IPS DF 6.9 (cell line): Measurements from ENCODE around the gene RNASE9.
"Not testable (repeated sequence)": the region's sequence is repeated elsewhere in the genome, so short reads cannot be mapped to it uniquely, and the experiment has no call there.

ENCODE experiments used
- DNase-seq: peaks from one replicate; pipeline ENCODE4 v3.0.0-alpha.2; 2013; ENCODE audit warnings: low read depth, low spot score
- H3K27ac ChIP-seq: one replicate; pipeline ENCODE4 v1.5.1; 2013; ENCODE audit warnings: low read length, control low read depth
- H3K27me3 ChIP-seq: 2 replicates; pipeline ENCODE4 v1.6.1; 2013; ENCODE audit warnings: mild to moderate bottlenecking, low read length; ENCODE audit not compliant: control insufficient read depth, insufficient read depth
- H3K36me3 ChIP-seq: 2 replicates; pipeline ENCODE4 v1.6.1; 2013; ENCODE audit warnings: low read length; ENCODE audit not compliant: control insufficient read depth, insufficient read depth
- H3K4me1 ChIP-seq: 2 replicates; pipeline ENCODE4 v1.6.1; 2013; ENCODE audit warnings: low read length; ENCODE audit not compliant: control insufficient read depth, insufficient read depth
- H3K4me3 ChIP-seq: 2 replicates; pipeline ENCODE4 v1.5.1; 2013; ENCODE audit warnings: mild to moderate bottlenecking, low read length
- H3K9me3 ChIP-seq: 2 replicates; pipeline ENCODE4 v1.6.1; 2013; ENCODE audit warnings: low read length, inconsistent platforms; ENCODE audit not compliant: control insufficient read depth, insufficient read depth
- WGBS: extraction: QIAGEN DNeasy Blood & Tissue Kit; methylation state at CpG from one replicate; pipeline ENCODE4 v1.1.7; 2013; ENCODE audit warnings: mixed read lengths, missing lambda C conversion rate; ENCODE audit not compliant: insufficient read length, insufficient coverage; 5-methylcytosine and 5-hydroxymethylcytosine counted together

RNASE9 gene

DNA sequence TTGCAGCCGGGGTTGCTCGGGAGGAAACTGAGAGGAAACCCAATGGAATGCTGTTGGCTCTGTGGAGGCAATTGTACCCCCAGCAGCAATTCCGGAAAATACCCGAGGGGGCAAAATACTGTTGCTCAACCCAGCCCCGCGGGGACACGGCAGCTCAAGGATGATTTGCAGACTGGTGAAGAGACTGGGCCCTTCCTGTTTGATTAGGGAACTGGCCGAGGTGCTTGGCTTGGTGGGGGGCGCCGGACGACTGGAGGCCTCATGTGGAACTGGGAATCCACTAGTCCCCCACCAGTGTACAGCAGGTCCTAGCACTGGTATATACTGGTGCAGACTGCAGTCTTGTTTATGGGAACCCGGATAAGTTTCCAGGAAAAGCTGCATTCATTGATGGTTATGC lies 40.7 kb upstream of the RNASE9 start:
- Histone ChIP-seq H3K4me1 (no peaks in the 10 kb centered on the region), H3K27me3 (no peaks in the 10 kb centered on the region), H3K27ac (no peak overlapping the region), H3K4me3 (no peak overlapping the region), H3K36me3 (no peaks in the 10 kb centered on the region), H3K9me3 (no peaks in the 10 kb centered on the region)
- no CpG with 5 or more reads among the region's 12 CpGs for WGBS
- DNase-seq: no peak

DNA sequence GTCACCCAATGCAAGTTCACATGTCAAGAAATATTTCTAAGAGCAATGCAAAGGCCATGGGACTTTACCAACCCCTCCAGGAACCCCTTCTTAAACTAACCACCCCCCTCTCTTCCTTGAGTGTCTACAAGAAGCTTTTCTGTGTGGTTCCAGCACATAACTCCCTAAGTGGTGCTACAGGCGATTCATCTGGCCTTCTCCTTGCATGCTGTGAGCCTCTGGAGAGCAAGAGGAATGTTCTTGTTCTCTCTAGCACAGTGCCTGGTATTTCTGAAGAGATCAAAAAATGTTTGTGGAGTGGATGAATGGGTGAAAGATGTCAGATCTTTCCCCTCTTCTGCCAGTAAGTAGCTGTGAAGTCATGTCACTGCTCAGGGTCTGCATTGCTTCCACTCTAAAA lies 36.3 kb upstream of the RNASE9 start:
- no CpG with 5 or more reads among the region's 1 CpG for WGBS

DNA sequence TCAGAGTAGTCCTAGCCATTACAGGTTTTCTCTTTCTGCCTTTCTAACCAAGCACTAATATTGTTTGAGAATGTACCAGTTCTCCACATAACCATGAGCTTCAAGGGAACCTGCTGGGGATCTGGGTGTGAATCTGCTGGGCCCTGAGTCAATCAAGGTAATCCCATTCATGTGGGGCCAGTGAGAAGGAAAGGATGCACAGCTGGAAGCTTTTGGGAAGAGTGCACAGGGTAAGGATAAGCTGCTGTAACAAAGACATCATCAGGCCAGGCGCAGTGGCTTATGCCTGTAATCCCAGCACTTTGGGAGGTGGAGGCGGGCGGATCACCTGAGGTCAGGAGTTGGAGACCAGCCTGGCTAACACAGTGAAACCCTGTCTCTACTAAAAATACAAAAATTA lies 34.9 kb upstream of the RNASE9 start:
- not testable (repeated sequence) for DNase-seq, H3K9me3 ChIP-seq, H3K4me1 ChIP-seq, H3K4me3 ChIP-seq, H3K27ac ChIP-seq, H3K36me3 ChIP-seq, H3K27me3 ChIP-seq
- WGBS: no CpG with 5 or more reads among the region's 3 CpGs

More for the DNA sequence above, 36.3 kb upstream of the RNASE9 start:
- no peak overlapping the region for H3K4me3 ChIP-seq
- no peak for DNase-seq
- H3K36me3 ChIP-seq: no peaks in the 10 kb centered on the region
- H3K9me3 ChIP-seq: no peaks in the 10 kb centered on the region
- no peaks in the 10 kb centered on the region for H3K4me1 ChIP-seq
- H3K27me3 ChIP-seq: no peaks in the 10 kb centered on the region
- H3K27ac ChIP-seq: no peak overlapping the region

DNA sequence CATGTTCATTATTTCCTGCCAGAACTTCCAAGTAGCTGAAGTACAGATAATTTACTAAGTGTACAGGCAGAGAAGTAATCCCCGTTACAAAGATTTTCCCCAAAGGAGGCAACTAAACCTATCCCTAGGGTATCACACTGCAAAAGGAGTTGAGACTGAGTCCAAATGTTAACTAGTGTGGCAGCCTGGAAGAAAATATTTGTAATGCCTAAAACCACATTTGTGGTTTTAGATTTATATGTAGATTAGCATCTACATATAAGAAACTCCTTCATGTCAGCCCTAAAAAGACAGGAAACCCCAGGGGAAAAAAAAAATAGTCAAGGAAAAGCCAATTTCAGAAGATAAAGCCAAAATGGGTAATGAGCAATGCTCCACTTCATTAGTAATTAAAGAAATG lies 31.7 kb upstream of the RNASE9 start:
- H3K4me3 ChIP-seq: no peak overlapping the region
- no peaks in the 10 kb centered on the region for H3K9me3 ChIP-seq
- H3K4me1 ChIP-seq: no peaks in the 10 kb centered on the region
- no peak for DNase-seq
- H3K27me3 ChIP-seq: no peaks in the 10 kb centered on the region
- no peaks in the 10 kb centered on the region for H3K36me3 ChIP-seq
- no CpG with 5 or more reads among the region's 1 CpG for WGBS
- H3K27ac ChIP-seq: no peak overlapping the region

DNA sequence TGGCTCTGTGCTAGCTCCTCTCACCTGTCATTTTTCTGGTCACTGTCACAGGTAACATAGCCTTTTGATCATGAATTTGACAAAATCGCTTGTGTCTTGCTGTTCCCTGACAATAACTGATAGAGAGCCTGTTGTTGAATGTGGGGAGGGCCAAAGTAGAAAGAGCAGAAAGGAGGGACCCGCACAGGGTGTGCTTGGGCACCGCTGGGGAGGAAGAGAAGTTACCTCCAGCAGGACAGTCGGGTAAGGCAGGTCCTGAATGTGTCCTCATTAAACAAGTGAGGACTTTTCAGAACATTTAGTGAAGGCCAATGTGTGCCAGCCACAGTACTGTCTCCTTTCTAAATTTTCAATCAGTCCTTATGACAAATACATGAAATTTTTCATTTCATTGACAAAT lies 30.4 kb upstream of the RNASE9 start, which contains the start of gene RNASE12:
TSS of gene RNASE12 (minus strand) at position 142 of the 400 bp plus-strand sequence. CDS start 653 bp downstream, outside the sequence.
- no peaks in the 10 kb centered on the region for H3K9me3 ChIP-seq
- WGBS: no CpG with 5 or more reads among the region's 4 CpGs
- H3K36me3 ChIP-seq: no peaks in the 10 kb centered on the region
- no peaks in the 10 kb centered on the region for H3K4me1 ChIP-seq
- no peak for DNase-seq
- no peak within 1 kb of the TSS for H3K4me3 ChIP-seq
- H3K27ac ChIP-seq: no peak within 1 kb of the TSS
- no peaks in the 10 kb centered on the region for H3K27me3 ChIP-seq

DNA sequence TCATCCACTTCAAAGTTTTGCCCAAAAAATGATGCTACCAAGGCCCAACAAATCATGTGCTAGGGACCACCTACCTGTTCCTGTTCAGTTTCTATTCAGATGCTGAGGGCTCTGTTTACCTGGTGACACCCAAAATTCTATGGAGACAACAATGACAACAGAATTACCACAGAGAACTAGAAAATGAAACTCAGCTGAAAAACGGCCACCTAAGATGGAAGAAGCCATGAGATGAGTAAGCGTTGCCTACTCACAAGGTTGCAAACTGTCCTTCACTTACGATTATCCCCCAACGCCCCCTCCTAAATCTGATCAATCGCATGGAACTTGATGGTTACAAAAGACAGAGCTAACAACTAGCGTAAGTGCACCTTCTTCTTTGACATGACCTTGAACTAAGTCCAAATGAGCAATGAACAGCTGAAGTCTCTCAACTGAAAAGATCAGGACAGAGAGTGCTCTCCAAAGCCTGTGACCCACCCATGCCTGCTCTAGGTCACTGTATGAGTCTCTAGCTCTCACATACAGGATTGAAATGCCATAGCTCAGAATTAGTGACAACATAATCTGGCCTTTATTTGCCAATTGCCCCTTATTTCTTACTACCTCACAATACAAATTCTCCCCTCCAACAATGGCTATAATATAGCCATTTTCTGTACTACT lies 26.8 kb upstream of the RNASE9 start, which contains the start of gene RNASE11:
TSS of gene RNASE11 (minus strand) at position 513 of the 666 bp plus-strand sequence.
- no peak for DNase-seq
- Histone ChIP-seq H3K27me3 (no peaks in the 10 kb centered on the region), H3K4me3 (no peak within 1 kb of the TSS), H3K27ac (no peak within 1 kb of the TSS), H3K4me1 (peaks cover 2% of the 10 kb centered on the region), H3K36me3 (no peaks in the 10 kb centered on the region), H3K9me3 (no peaks in the 10 kb centered on the region)
- WGBS: no CpG with 5 or more reads among the region's 6 CpGs

DNA sequence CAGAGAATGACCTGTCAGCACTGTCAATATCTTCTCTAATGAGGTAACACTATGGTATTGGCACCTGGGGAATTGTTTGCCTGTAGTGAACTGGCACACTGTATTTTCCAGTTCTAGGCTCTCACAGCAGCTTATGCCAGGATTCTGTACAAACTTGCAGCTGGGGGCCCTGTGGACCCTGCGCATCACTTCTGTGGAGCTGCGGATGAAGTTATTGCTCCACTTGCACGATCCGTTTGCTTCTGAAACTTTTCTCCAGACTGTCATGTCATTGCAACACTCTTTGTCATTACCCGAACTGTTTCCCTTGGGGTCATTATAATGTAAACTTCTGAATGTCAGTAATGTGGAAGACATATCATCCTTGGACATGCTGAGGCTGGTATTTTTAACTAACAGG lies 23.1 kb upstream of the RNASE9 start:
- Histone ChIP-seq H3K9me3 (no peaks in the 10 kb centered on the region), H3K27ac (no peak overlapping the region), H3K36me3 (no peaks in the 10 kb centered on the region), H3K27me3 (no peaks in the 10 kb centered on the region), H3K4me3 (no peak overlapping the region), H3K4me1 (peaks cover 5% of the 10 kb centered on the region)
- WGBS: no CpG with 5 or more reads among the region's 5 CpGs
- DNase-seq: no peak

DNA sequence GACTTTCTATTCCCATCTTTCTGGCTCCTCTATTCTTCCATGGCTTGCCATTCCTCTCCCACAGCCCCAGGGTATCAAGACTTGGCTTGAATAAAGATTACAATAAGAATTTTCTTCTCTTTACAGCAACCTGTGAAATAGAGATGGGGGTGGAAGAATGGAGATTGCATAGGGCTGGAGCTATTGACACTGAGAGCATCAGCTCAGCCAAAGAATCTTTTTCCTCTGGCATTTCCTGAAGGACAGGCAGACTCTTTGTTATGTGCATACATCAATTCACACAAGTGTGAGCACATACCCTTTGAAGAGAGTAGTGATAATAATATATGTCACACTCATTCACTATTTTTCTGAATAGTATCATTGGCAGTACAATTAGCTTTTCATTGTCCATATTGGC lies 22.3 kb upstream of the RNASE9 start:
- Histone ChIP-seq H3K36me3 (no peaks in the 10 kb centered on the region), H3K9me3 (no peaks in the 10 kb centered on the region), H3K4me1 (peaks cover 8% of the 10 kb centered on the region), H3K27ac (no peak overlapping the region), H3K4me3 (no peak overlapping the region), H3K27me3 (no peaks in the 10 kb centered on the region)
- DNase-seq: no peak

DNA sequence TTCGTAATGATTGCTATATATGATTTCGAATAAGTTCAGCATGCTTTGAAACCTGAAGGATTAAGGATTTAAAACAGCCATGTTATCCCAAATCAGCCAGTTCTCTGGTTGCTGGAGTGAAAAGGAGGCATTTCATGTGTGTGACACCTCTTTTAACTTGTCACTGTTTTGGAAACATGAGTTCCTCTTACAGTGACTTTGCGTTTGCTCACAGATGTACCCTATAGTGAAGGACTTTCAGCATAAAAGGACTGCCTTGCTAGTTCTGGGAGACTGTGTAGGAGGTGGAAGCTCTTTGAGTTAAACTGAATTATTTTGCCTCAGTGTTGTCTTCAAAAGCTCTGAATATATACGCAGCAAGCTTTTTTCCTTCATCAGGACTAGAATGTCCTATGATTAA lies 19.4 kb upstream of the RNASE9 start:
- DNase-seq: no peak
- Histone ChIP-seq H3K36me3 (no peaks in the 10 kb centered on the region), H3K9me3 (no peaks in the 10 kb centered on the region), H3K4me1 (peaks cover 8% of the 10 kb centered on the region), H3K4me3 (no peak overlapping the region), H3K27ac (no peak overlapping the region), H3K27me3 (no peaks in the 10 kb centered on the region)
- no CpG with 5 or more reads among the region's 4 CpGs for WGBS

DNA sequence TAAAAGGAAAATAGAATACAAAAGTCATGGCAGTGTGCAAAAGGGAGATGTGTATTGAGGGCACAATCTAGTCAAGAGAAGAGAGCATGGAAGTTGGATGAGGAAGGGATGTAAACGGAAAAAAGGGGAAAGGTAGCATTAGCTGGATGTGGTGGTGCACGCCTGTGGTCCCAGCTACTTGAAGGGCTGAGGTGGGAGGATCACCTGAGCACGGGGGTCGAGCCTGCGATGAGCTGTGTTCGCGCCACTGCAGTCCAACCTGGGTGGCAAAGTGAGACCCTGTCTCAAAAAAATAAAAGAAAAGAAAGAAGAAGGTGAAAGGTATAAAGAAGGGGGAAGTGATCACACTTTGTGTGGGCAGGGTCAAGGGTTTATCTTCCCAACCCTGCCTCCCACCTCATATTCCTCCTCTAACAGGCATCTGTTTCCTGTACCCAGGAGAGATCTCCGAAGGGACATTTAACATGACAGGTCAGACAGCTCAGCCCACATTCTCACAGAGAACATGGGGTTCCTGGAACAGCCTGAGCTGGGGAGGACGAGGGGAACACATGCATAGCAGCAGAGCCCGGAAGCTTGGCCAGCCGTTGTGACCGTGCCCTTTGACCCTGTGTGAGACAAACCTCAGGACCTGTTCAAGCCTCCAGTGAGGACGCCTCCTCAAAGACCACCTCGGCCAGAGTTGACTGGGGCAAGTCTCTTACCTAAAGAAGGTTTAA lies 18.1 kb upstream of the RNASE9 start:
- Histone ChIP-seq H3K36me3 (no peaks in the 10 kb centered on the region), H3K4me3 (no peak overlapping the region), H3K27ac (no peak overlapping the region), H3K4me1 (peaks cover 8% of the 10 kb centered on the region), H3K9me3 (no peaks in the 10 kb centered on the region), H3K27me3 (no peaks in the 10 kb centered on the region)
- no CpG with 5 or more reads among the region's 14 CpGs for WGBS
- no peak for DNase-seq

DNA sequence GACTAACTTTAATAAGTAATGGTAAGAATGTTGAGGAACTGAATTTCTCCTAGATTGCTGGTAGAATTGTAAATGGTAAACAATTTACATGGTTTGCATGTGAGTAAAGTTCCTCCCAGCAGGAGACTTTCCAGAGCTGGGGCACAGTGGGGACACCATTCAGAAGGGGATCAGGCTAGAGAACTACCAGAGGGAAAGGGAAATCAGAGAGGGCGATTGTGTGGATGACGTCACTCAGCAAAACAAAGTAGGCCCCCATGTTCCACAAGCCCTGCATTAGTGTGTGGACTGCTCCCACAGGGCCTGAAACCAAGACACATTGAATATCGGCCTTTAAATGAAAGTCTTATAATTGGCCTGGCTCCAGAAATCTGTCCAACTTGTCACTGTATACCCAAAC lies 17.5 kb upstream of the RNASE9 start:
- DNase-seq: peak; percentile 93
- Histone ChIP-seq H3K4me1 (peaks cover 6% of the 10 kb centered on the region; the same call in 1 of the 2 replicates), H3K27me3 (no peaks in the 10 kb centered on the region), H3K4me3 (no peak overlapping the region), H3K36me3 (no peaks in the 10 kb centered on the region), H3K27ac (no peak overlapping the region), H3K9me3 (no peaks in the 10 kb centered on the region)
- WGBS: no CpG with 5 or more reads among the region's 3 CpGs
